ENCODE results near the gene ATP1A4. TPM values are rescaled to one million over a fixed set of nuclear protein-coding genes. Genes with fewer than 3 reads are reported as not detected.

Gene ATP1A4
- total RNA-seq, 4 donors from 2014 or later = 0.07 to 0.47 TPM; not detected in 2

GRCh38 chr1:160221089-160221488 is 69.7 kb downstream of the ATP1A4 start:
- Histone ChIP-seq H3K9me3 (no peaks in the 10 kb centered on the region), H3K4me3 (no peak overlapping the region), H3K27me3 (no peaks in the 10 kb centered on the region), H3K27ac (no peak overlapping the region), H3K36me3 (peaks cover 10 to 94% of the 10 kb centered on the region in 2 donors), H3K4me1 (peaks cover 11 to 17% of the 10 kb centered on the region in 2 donors)
- DNase-seq = no peak
- intact Hi-C loops (cut with DNase I; ENCODE audit: low total_unique reads) = no loop called here
- TF ChIP-seq CTCF (IDR thresholded peaks at IDR 0.05 in 4 of 5, conservative IDR thresholded peaks at IDR 0.05 in 1 of 5) (no peak), POLR2A (IDR thresholded peaks at IDR 0.05) (no peak)
- in situ Hi-C loops (cut with MboI; ENCODE audit: low sequenced_read_pairs in 4 of 4) = no loop called here
- ATAC-seq = no peak

DNA sequence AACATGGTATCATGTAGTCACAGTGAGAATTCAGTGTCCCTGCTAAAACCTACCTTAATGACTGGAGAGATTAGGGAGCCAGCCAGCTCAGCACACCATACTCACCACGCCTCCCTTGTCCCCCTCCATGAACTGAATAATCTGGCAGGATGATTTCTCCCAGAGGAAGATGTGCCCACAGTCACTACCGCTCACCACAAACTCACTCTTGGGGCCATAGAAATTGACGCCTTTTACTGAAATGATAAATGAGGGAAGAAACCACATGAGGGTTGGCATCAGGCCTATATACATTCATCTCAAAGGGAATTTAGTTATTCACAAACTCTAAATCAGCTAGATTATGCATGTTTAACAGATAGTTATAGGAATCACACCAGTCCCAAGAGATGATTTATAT is 71.1 kb downstream of the ATP1A4 start:
- intact Hi-C loops (cut with DNase I; ENCODE audit: low total_unique reads) (no loop called here), in situ Hi-C loops (cut with MboI; ENCODE audit: low sequenced_read_pairs in 4 of 4) (no loop called here)
- H3K4me1 ChIP-seq = peaks cover 11 to 21% of the 10 kb centered on the region in 2 donors
- H3K9me3 ChIP-seq = no peaks in the 10 kb centered on the region
- no peak for TF ChIP-seq POLR2A (IDR thresholded peaks at IDR 0.05)
- no peak for TF ChIP-seq CTCF (IDR thresholded peaks at IDR 0.05 in 4 of 5, conservative IDR thresholded peaks at IDR 0.05 in 1 of 5)
- no peak for ATAC-seq
- DNase-seq = no peak
- no peak overlapping the region for H3K27ac ChIP-seq
- no peak overlapping the region for H3K4me3 ChIP-seq
- H3K27me3 ChIP-seq = no peaks in the 10 kb centered on the region
- H3K36me3 ChIP-seq = peaks cover 8 to 92% of the 10 kb centered on the region in 2 donors

DNA sequence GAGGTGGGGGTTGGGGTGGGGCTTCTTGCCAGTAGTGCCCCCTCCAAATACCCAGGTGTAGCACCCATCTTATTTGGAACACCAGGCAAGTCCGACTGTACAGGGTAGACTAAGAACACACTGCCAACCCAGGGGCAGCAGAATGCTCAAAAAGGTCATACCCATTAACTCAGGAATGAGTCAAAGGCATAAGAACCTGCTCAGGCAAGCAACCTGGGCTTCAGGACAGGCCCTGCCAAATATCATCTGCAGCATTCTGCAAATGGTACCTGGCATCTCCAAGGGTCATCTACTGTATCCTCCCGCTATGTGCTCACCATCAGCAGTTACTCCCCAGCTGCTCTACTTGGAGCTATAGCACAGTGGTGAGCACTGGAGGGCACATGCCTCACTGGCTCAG is 73.2 kb downstream of the ATP1A4 start:
- Histone ChIP-seq H3K27me3 (no peaks in the 10 kb centered on the region), H3K36me3 (peaks cover 8 to 96% of the 10 kb centered on the region in 2 donors), H3K4me3 (no peak overlapping the region), H3K27ac (no peak overlapping the region), H3K9me3 (no peaks in the 10 kb centered on the region), H3K4me1 (peaks cover 0 to 11% of the 10 kb centered on the region in 2 donors)
- DNase-seq (no peak), ATAC-seq (no peak)
- intact Hi-C loops (cut with DNase I; ENCODE audit: low total_unique reads) = no loop called here
- in situ Hi-C loops (cut with MboI; ENCODE audit: low sequenced_read_pairs in 4 of 4) = no loop called here
- TF ChIP-seq CTCF (IDR thresholded peaks at IDR 0.05 in 4 of 5, conservative IDR thresholded peaks at IDR 0.05 in 1 of 5) (no peak), POLR2A (IDR thresholded peaks at IDR 0.05) (no peak)

DNA sequence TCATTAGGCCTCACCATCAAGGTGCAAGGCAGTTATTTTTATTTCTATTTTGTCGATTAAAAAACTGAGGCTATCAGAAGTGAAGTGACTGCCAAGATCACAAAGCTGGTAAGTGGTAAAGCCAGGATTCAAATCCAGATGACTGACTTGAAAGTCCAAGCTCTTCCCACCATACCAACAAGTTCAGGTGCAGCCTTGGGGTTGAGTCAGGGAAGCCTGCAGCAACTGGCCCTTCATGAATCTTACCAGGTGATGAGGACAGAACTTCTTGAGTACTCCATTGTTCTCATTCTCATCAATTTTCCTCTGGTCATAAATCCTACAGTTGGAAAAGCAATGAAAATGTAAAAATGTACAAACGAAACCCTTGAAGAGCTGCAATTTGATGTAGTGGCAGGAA is 73.9 kb downstream of the ATP1A4 start:
- Histone ChIP-seq H3K9me3 (no peaks in the 10 kb centered on the region), H3K27ac (no peak overlapping the region), H3K4me3 (no peak overlapping the region), H3K36me3 (peaks cover 10 to 97% of the 10 kb centered on the region in 2 donors), H3K4me1 (peaks cover 0 to 8% of the 10 kb centered on the region in 2 donors), H3K27me3 (no peaks in the 10 kb centered on the region)
- DNase-seq (no peak), ATAC-seq (no peak)
- intact Hi-C loops (cut with DNase I; ENCODE audit: low total_unique reads) = no loop called here
- in situ Hi-C loops (cut with MboI; ENCODE audit: low sequenced_read_pairs in 4 of 4) = no loop called here
- TF ChIP-seq CTCF (IDR thresholded peaks at IDR 0.05 in 4 of 5, conservative IDR thresholded peaks at IDR 0.05 in 1 of 5) (no peak), POLR2A (IDR thresholded peaks at IDR 0.05) (no peak)

GRCh38 chr1:160226623-160227022 is 75.2 kb downstream of the ATP1A4 start:
- Histone ChIP-seq H3K4me1 (peaks cover 0 to 8% of the 10 kb centered on the region in 2 donors), H3K9me3 (no peaks in the 10 kb centered on the region), H3K36me3 (peaks cover 18 to 96% of the 10 kb centered on the region in 2 donors), H3K4me3 (no peak overlapping the region), H3K27me3 (no peaks in the 10 kb centered on the region), H3K27ac (peak overlapping the region in 2 of 4 donors; percentile 7 to 27)
- ATAC-seq = no peak
- intact Hi-C loops (cut with DNase I; ENCODE audit: low total_unique reads) = no loop called here
- TF ChIP-seq CTCF (IDR thresholded peaks at IDR 0.05 in 4 of 5, conservative IDR thresholded peaks at IDR 0.05 in 1 of 5) (no peak), POLR2A (IDR thresholded peaks at IDR 0.05) (no peak)
- DNase-seq = no peak
- in situ Hi-C loops (cut with MboI; ENCODE audit: low sequenced_read_pairs in 4 of 4) = no loop called here

All from gastrocnemius medialis (tissue), 4 donors.